ENCODE measurements around the gene NTM. TPM values are rescaled to one million over a fixed set of nuclear protein-coding genes. Genes with fewer than 3 reads are reported as not detected.

The NTM gene
- total RNA-seq, 1 experiment from 2014 or later = 0.73 TPM

DNA sequence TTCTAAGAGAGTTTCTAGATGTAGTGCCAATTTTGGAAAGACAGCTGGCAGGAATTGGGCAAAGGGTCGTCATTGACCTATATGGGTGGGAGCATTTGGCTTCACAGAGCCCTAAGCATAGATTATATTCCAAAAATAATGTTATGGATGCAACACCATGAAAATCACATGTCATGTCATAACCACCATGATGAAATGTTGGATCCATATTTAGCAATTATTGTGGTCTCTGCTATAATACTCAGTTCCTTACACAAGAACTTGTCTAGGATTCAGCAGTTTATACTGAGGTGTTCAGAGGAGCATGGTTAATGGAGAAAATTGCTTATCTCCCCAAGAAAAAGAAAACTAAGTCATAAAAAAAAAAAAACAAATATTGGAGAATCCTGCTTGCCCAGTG, 31.6 kb downstream of the NTM start:
- Mint-ChIP-seq H3K4me1 (ENCODE audit: low read depth, unreplicated experiment) (no peaks in the 10 kb centered on the region), H3K27me3 (ENCODE audit: insufficient read depth, unreplicated experiment) (peaks cover 4% of the 10 kb centered on the region), H3K36me3 (ENCODE audit: insufficient read depth, unreplicated experiment) (no peaks in the 10 kb centered on the region), H3K27ac (ENCODE audit: unreplicated experiment) (no peak overlapping the region), H3K4me3 (ENCODE audit: unreplicated experiment) (no peak overlapping the region), H3K9me3 (ENCODE audit: unreplicated experiment) (no peaks in the 10 kb centered on the region)
- Histone ChIP-seq H3K27me3 (replicated peaks; ENCODE audit: control insufficient read depth, insufficient read depth, low read length) (no peaks in the 10 kb centered on the region), H3K4me3 (ENCODE audit: low read depth, low read length) (no peak overlapping the region), H3K36me3 (ENCODE audit: control insufficient read depth, insufficient read depth, low read length) (no peaks in the 10 kb centered on the region), H3K4me1 (no peaks in the 10 kb centered on the region), H3K9me3 (no peaks in the 10 kb centered on the region)
- CTCF ChIA-PET = no interaction called here
- POLR2A ChIA-PET = no interaction called here
- no TSS peak for BruUV-seq (replicated peaks)
- intact Hi-C loops (cut with micrococcal nuclease; ENCODE audit: unreplicated experiment) = no loop called here
- TF ChIP-seq, protein P1, sequence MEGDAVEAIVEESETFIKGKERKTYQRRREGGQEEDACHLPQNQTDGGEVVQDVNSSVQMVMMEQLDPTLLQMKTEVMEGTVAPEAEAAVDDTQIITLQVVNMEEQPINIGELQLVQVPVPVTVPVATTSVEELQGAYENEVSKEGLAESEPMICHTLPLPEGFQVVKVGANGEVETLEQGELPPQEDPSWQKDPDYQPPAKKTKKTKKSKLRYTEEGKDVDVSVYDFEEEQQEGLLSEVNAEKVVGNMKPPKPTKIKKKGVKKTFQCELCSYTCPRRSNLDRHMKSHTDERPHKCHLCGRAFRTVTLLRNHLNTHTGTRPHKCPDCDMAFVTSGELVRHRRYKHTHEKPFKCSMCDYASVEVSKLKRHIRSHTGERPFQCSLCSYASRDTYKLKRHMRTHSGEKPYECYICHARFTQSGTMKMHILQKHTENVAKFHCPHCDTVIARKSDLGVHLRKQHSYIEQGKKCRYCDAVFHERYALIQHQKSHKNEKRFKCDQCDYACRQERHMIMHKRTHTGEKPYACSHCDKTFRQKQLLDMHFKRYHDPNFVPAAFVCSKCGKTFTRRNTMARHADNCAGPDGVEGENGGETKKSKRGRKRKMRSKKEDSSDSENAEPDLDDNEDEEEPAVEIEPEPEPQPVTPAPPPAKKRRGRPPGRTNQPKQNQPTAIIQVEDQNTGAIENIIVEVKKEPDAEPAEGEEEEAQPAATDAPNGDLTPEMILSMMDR (IDR thresholded peaks at IDR 0.05; ENCODE audit: insufficient read depth in 1 of 2, low read depth in 1 of 2, low read length in 1 of 2, severe bottlenecking in 1 of 2, unreplicated experiment in 1 of 2) = no peak
- no peak for DNase-seq

DNA sequence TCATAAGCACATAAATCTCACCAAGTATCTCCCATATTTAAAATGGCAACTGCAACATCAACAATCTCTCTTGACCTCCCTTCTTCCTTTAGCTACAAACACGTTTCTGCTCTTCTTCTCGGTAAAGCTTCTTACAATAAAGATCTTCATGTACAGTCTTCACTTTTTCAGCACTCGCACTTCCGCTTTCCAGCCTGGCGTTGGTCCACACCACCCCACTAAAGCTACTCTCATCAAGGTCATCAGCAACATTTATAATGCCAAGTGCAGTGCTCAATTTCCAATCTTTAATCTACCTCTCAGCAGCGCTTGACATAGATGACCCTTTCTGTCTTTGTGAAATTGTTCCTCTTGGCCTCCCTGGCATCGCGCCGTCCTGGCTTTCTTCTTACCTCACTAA, 33.6 kb downstream of the NTM start:
- Mint-ChIP-seq H3K9me3 (ENCODE audit: unreplicated experiment) (no peaks in the 10 kb centered on the region), H3K36me3 (ENCODE audit: insufficient read depth, unreplicated experiment) (no peaks in the 10 kb centered on the region), H3K4me1 (ENCODE audit: low read depth, unreplicated experiment) (no peaks in the 10 kb centered on the region), H3K27ac (ENCODE audit: unreplicated experiment) (no peak overlapping the region), H3K27me3 (ENCODE audit: insufficient read depth, unreplicated experiment) (no peaks in the 10 kb centered on the region), H3K4me3 (ENCODE audit: unreplicated experiment) (no peak overlapping the region)
- ChIA-PET POLR2A (no interaction called here), CTCF (no interaction called here)
- Histone ChIP-seq H3K36me3 (ENCODE audit: control insufficient read depth, insufficient read depth, low read length) (no peaks in the 10 kb centered on the region), H3K9me3 (no peaks in the 10 kb centered on the region), H3K4me3 (ENCODE audit: low read depth, low read length) (no peak overlapping the region), H3K27me3 (replicated peaks; ENCODE audit: control insufficient read depth, insufficient read depth, low read length) (no peaks in the 10 kb centered on the region), H3K4me1 (no peaks in the 10 kb centered on the region)
- intact Hi-C loops (cut with micrococcal nuclease; ENCODE audit: unreplicated experiment) = no loop called here
- TF ChIP-seq, protein P1 (IDR thresholded peaks at IDR 0.05; ENCODE audit: insufficient read depth in 1 of 2, low read depth in 1 of 2, low read length in 1 of 2, severe bottlenecking in 1 of 2, unreplicated experiment in 1 of 2) = no peak
- DNase-seq = no peak
- BruUV-seq (replicated peaks) = no TSS peak

DNA sequence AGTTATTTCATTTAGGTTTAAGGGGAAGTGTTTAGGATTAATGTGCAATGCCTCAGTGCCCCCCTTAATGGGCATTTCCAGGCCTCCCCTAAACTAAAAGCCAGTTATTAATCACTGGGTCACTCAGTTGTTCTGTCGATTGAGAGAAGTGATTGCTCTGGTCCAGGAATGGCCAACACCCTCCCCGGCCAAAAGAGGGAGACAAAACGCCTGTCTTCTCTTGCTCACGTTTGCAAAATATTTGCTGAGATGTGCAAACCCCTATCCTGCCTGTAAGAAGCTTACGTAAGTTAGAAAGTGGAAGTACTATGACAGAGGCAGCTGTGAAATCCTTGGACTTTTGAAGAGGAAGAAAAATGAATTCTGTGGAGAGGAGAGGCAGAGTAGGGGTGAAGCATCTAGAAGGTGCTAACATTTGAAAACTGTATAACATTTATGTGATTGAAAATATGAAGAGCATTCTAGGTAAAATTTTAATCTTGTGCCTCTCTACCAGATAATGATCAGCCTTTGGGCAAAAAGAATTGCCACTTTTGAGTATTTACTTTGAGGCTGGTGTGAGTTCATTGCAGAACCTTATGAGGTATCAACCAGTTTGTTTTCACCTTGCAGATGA, 37.7 kb downstream of the NTM start:
- DNase-seq = peak; percentile 62 to 74
- H3K27me3 ChIP-seq (replicated peaks; ENCODE audit: control insufficient read depth, insufficient read depth, low read length) = no peaks in the 10 kb centered on the region
- TF ChIP-seq, protein P1 (IDR thresholded peaks at IDR 0.05; ENCODE audit: insufficient read depth in 1 of 2, low read depth in 1 of 2, low read length in 1 of 2, severe bottlenecking in 1 of 2, unreplicated experiment in 1 of 2) = peak; percentile 73 to 89
- no TSS peak for BruUV-seq (replicated peaks)
- Mint-ChIP-seq H3K27ac (ENCODE audit: unreplicated experiment) (no peak overlapping the region), H3K9me3 (ENCODE audit: unreplicated experiment) (no peaks in the 10 kb centered on the region), H3K4me3 (ENCODE audit: unreplicated experiment) (no peak overlapping the region), H3K36me3 (ENCODE audit: insufficient read depth, unreplicated experiment) (no peaks in the 10 kb centered on the region), H3K4me1 (ENCODE audit: low read depth, unreplicated experiment) (no peaks in the 10 kb centered on the region), H3K27me3 (ENCODE audit: insufficient read depth, unreplicated experiment) (peaks cover 6% of the 10 kb centered on the region)
- H3K9me3 ChIP-seq = no peaks in the 10 kb centered on the region
- H3K4me1 ChIP-seq = no peaks in the 10 kb centered on the region
- intact Hi-C loops (cut with micrococcal nuclease; ENCODE audit: unreplicated experiment) = loop anchor here (1.0 to 5.0 kb wide), 4 partner anchors 103 to 344 kb away; no protein-coding TSS in a partner anchor
- ChIA-PET POLR2A (no interaction called here), CTCF (interaction anchor here (0.5 to 0.6 kb wide), 3 partner anchors 213 to 267 kb away, joined by 3 to 4 read pairs (median 3); no protein-coding TSS in a partner anchor)
- no peaks in the 10 kb centered on the region for H3K36me3 ChIP-seq (ENCODE audit: control insufficient read depth, insufficient read depth, low read length)
- no peak overlapping the region for H3K4me3 ChIP-seq (ENCODE audit: low read depth, low read length)

Data from Caco-2 (cell line).